Measurements from ENCODE around the gene SH2B3. TPM values are rescaled to one million over a fixed set of nuclear protein-coding genes. Genes with fewer than 3 reads are reported as not detected.
A peak's percentile ranks its signal among the peaks of the same experiment; 100 is the strongest.
"Not testable (repeated sequence)": the region's sequence is repeated elsewhere in the genome, so short reads cannot be mapped to it uniquely, and the experiment has no call there.

Gene SH2B3
- total RNA-seq, 1 experiment from 2014 or later = 39.6 TPM

DNA sequence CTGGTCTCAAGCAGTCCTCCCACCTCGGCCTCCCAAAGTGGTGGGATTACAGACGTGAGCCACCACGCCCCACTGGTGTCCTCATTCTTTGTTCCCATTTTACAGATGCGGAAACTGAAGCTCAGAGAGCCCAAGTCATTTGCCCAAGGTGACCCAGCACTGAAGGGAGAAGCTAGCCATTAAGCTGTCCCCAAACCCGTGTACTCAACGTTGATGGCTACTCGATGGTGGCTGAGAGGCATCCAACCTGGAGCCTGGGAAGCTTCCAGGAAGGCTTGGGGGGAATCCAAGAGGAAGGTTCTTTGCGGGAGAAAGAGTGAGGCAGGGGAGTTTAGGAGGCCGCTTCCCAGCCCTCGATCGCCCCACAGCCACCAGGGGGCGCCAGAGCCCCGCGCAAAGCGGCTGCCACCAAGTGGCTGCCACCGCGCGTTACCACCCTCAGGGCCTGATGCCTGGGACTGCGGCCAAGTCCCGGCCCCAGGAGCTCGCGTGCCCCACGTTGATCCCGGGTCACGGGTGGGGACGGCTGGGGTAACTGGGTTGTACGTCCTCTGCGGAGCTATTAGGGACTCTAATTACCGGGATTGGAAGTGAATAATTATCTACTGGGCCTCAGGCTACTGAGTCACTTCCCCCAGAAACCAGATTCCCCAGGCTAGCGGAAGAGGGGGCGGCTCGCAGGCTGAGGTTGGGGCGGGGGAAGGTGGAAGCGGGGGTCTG, 8.8 kb upstream of the SH2B3 start:
- peak overlapping the region; percentile 82 for H3K27ac ChIP-seq (ENCODE audit: low read length)
- no peaks in the 10 kb centered on the region for H3K27me3 ChIP-seq (ENCODE audit: control insufficient read depth, insufficient read depth, low read length)
- no peaks in the 10 kb centered on the region for H3K36me3 ChIP-seq (ENCODE audit: control insufficient read depth, insufficient read depth, low read length)
- POLR2A ChIA-PET = interaction anchor here (0.5 to 0.7 kb wide), 2 partner anchors 98 to 121 kb away, joined by 10 to 12 read pairs; no protein-coding TSS in a partner anchor
- H3K4me1 ChIP-seq (ENCODE audit: control insufficient read depth, insufficient read depth, low read length) = peaks cover 16% of the 10 kb centered on the region
- no TSS peak for BruUV-seq (replicated peaks)
- in situ Hi-C loops (cut with HindIII; ENCODE audit: low pct_unique_long_range_greater_than_20kb, low sequenced_read_pairs) (no loop called here), intact Hi-C loops (cut with micrococcal nuclease; ENCODE audit: unreplicated experiment) (loop anchor here (1.0 kb wide), 1 partner anchor 54 kb away; no protein-coding TSS in a partner anchor)
- H3K9me3 ChIP-seq (ENCODE audit: control insufficient read depth, insufficient read depth, low read depth, low read length) = no peaks in the 10 kb centered on the region
- TF ChIP-seq, protein P1, sequence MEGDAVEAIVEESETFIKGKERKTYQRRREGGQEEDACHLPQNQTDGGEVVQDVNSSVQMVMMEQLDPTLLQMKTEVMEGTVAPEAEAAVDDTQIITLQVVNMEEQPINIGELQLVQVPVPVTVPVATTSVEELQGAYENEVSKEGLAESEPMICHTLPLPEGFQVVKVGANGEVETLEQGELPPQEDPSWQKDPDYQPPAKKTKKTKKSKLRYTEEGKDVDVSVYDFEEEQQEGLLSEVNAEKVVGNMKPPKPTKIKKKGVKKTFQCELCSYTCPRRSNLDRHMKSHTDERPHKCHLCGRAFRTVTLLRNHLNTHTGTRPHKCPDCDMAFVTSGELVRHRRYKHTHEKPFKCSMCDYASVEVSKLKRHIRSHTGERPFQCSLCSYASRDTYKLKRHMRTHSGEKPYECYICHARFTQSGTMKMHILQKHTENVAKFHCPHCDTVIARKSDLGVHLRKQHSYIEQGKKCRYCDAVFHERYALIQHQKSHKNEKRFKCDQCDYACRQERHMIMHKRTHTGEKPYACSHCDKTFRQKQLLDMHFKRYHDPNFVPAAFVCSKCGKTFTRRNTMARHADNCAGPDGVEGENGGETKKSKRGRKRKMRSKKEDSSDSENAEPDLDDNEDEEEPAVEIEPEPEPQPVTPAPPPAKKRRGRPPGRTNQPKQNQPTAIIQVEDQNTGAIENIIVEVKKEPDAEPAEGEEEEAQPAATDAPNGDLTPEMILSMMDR (IDR thresholded peaks at IDR 0.05) = peak; percentile 99
- TF ChIP-seq TCF7L2 (IDR thresholded peaks at IDR 0.05; ENCODE audit: low read depth, low read length) (no peak), POLR2AphosphoS5 (IDR thresholded peaks at IDR 0.05; ENCODE audit: low read depth, low read length) (0 out of 2 replicates have a peak, but pooled peaks have one; percentile 34), SIN3A (IDR thresholded peaks at IDR 0.05; ENCODE audit: borderline replicate concordance, insufficient read depth, low read depth, low read length) (no peak)
- TF ChIP-seq, protein P2, sequence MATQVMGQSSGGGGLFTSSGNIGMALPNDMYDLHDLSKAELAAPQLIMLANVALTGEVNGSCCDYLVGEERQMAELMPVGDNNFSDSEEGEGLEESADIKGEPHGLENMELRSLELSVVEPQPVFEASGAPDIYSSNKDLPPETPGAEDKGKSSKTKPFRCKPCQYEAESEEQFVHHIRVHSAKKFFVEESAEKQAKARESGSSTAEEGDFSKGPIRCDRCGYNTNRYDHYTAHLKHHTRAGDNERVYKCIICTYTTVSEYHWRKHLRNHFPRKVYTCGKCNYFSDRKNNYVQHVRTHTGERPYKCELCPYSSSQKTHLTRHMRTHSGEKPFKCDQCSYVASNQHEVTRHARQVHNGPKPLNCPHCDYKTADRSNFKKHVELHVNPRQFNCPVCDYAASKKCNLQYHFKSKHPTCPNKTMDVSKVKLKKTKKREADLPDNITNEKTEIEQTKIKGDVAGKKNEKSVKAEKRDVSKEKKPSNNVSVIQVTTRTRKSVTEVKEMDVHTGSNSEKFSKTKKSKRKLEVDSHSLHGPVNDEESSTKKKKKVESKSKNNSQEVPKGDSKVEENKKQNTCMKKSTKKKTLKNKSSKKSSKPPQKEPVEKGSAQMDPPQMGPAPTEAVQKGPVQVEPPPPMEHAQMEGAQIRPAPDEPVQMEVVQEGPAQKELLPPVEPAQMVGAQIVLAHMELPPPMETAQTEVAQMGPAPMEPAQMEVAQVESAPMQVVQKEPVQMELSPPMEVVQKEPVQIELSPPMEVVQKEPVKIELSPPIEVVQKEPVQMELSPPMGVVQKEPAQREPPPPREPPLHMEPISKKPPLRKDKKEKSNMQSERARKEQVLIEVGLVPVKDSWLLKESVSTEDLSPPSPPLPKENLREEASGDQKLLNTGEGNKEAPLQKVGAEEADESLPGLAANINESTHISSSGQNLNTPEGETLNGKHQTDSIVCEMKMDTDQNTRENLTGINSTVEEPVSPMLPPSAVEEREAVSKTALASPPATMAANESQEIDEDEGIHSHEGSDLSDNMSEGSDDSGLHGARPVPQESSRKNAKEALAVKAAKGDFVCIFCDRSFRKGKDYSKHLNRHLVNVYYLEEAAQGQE (IDR thresholded peaks at IDR 0.05; ENCODE audit: insufficient read depth in 1 of 2, low read depth in 2 of 2, low read length in 1 of 2) = peak in 1 of 2 experiments; percentile 60; a peak in 1 of 4 replicates
- CTCF ChIA-PET = interaction anchor here (0.6 to 2.5 kb wide), 15 partner anchors 10 to 459 kb away, joined by 3 to 18 read pairs (median 3); no protein-coding TSS in a partner anchor
- ATAC-seq (peak; percentile 91), DNase-seq (ENCODE audit: low read depth, low spot score) (peak; percentile 56)
- peak overlapping the region; percentile 24 to 50 for H3K4me3 ChIP-seq (ENCODE audit: low read depth in 2 of 2, low read length in 2 of 2)

DNA sequence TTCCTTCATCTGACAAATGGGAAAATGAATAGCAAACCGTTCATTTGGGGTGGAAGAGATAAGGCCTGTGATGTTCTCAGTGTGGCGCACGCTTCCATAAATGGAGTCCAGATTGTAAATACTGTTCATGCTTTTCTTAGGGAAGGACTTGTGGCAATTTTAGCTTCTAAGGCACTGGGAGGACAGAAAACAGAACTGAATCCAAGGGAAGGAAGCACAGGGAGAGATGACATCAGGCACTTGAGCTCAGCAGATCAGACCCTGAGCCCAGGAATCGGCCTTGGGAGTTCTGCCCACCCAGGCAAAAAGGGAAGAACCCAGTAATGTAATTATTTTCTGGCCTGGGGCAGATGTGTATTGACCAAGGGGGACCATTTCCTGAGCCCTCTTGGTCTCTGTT, 7.2 kb upstream of the SH2B3 start:
- no peak overlapping the region for H3K4me3 ChIP-seq (ENCODE audit: low read depth in 2 of 2, low read length in 2 of 2)
- H3K4me1 ChIP-seq (ENCODE audit: control insufficient read depth, insufficient read depth, low read length) = peaks cover 23% of the 10 kb centered on the region
- H3K36me3 ChIP-seq (ENCODE audit: control insufficient read depth, insufficient read depth, low read length) = no peaks in the 10 kb centered on the region
- H3K27me3 ChIP-seq (ENCODE audit: control insufficient read depth, insufficient read depth, low read length) = no peaks in the 10 kb centered on the region
- peak overlapping the region; percentile 44; the same call in 1 of the 2 replicates for H3K27ac ChIP-seq (ENCODE audit: low read length)
- no peaks in the 10 kb centered on the region for H3K9me3 ChIP-seq (ENCODE audit: control insufficient read depth, insufficient read depth, low read depth, low read length)
- ATAC-seq (no peak), DNase-seq (ENCODE audit: low read depth, low spot score) (no peak)
- in situ Hi-C loops (cut with HindIII; ENCODE audit: low pct_unique_long_range_greater_than_20kb, low sequenced_read_pairs) = no loop called here
- BruUV-seq (replicated peaks) = no TSS peak
- intact Hi-C loops (cut with micrococcal nuclease; ENCODE audit: unreplicated experiment) = no loop called here
- ChIA-PET POLR2A (interaction anchor here (0.8 kb wide), 1 partner anchor 47 kb away, joined by 3 read pairs; no protein-coding TSS in a partner anchor), CTCF (interaction anchor here (0.8 to 2.5 kb wide), 2 partner anchors 52 to 53 kb away, joined by 3 to 7 read pairs; no protein-coding TSS in a partner anchor)
- no peak for TF ChIP-seq POLR2AphosphoS5 (IDR thresholded peaks at IDR 0.05; ENCODE audit: low read depth, low read length)
- TF ChIP-seq, protein P2 (IDR thresholded peaks at IDR 0.05; ENCODE audit: insufficient read depth in 1 of 2, low read depth in 2 of 2, low read length in 1 of 2) = no peak
- TF ChIP-seq, protein P1 (IDR thresholded peaks at IDR 0.05) = no peak
- TF ChIP-seq SIN3A (IDR thresholded peaks at IDR 0.05; ENCODE audit: borderline replicate concordance, insufficient read depth, low read depth, low read length) = no peak
- TF ChIP-seq TCF7L2 (IDR thresholded peaks at IDR 0.05; ENCODE audit: low read depth, low read length) = no peak

DNA sequence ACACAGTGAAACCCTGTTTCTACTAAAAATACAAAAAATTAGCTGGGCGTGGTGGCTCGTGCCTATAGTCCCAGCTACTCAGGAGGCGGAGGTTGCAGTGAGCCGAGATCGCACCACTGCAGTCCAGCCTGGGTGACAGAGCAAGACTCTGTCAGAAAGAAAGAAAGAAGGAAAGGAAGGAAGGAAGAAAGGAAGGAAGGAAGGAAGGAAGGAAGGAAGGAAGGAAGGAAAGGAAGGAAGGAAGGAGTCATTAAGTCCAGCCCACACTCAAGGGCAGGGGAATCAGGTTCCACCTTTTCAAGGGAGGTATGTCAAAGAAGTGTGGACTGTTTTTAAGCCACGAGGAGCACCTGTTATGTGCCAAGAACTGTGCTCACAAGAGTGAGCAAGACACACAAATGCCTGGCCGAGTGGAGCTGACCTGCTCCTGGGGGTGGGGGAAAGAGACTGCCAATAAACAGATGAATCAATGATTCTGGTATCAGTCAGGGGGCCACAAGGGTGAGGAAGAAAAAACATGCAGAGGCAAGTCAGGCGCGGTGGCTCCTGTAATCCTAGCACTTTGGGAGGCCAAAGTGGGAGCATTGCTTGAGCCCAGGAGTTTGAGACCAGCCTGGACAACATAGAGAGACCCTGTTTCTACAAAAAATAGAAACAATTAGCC, 5.8 kb upstream of the SH2B3 start:
- H3K27ac ChIP-seq (ENCODE audit: low read length) = peak overlapping the region; percentile 53; the same call in 1 of the 2 replicates
- ATAC-seq; H3K4me3 ChIP-seq (ENCODE audit: low read depth in 2 of 2, low read length in 2 of 2); DNase-seq (ENCODE audit: low read depth, low spot score); H3K36me3 ChIP-seq (ENCODE audit: control insufficient read depth, insufficient read depth, low read length); in situ Hi-C loops (cut with HindIII; ENCODE audit: low pct_unique_long_range_greater_than_20kb, low sequenced_read_pairs); intact Hi-C loops (cut with micrococcal nuclease; ENCODE audit: unreplicated experiment); POLR2A ChIA-PET; BruUV-seq (replicated peaks); CTCF ChIA-PET; H3K9me3 ChIP-seq (ENCODE audit: control insufficient read depth, insufficient read depth, low read depth, low read length); H3K27me3 ChIP-seq (ENCODE audit: control insufficient read depth, insufficient read depth, low read length): not testable (repeated sequence)
- H3K4me1 ChIP-seq (ENCODE audit: control insufficient read depth, insufficient read depth, low read length) = peaks cover 34% of the 10 kb centered on the region

Measured in Panc1 (cell line).